D341Med (cell line): ENCODE measurements around the gene ADGB.
A peak's percentile ranks its signal among the peaks of the same experiment; 100 is the strongest.
"Not testable (repeated sequence)": the region's sequence is repeated elsewhere in the genome, so short reads cannot be mapped to it uniquely, and the experiment has no call there.

Source experiments
- DNase-seq: peaks from one replicate; pipeline ENCODE4 v3.0.0; 2012; ENCODE audit warnings: low spot score

Gene ADGB

DNA sequence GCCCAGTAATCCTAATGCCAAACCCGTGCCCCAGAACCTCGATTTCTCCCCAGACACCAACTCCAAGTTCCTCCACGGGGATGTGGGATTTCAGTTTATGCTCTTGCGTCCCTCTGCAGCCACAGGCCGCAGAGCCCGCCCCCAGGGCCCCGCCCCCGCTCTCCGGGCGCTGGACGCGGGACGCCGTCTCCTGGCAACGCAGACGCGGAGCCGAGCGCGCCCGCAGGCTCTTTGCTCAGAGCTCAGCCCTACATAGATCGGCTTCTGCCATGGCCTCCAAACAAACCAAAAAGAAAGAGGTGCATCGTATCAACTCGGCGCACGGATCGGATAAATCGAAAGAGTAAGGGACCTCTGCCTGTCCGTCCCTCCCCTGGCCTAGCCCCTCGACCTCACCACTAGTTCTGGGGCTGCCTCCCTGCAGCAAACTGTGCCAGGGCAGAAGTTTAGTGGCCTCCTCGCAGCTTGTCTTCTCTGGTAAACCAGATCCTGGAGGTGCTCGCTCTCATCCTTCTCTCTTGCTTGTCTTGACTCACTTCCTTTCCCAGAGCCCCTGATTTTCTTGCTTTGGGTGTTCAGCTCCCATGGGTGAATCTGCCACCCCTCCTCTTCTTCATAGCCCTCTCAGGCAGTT lies at the start of gene ADGB:
Gene ADGB (plus strand): TSS at position 201 of the 634 bp plus-strand sequence. CDS start 69 bp downstream, at position 270.
- no peak for DNase-seq

DNA sequence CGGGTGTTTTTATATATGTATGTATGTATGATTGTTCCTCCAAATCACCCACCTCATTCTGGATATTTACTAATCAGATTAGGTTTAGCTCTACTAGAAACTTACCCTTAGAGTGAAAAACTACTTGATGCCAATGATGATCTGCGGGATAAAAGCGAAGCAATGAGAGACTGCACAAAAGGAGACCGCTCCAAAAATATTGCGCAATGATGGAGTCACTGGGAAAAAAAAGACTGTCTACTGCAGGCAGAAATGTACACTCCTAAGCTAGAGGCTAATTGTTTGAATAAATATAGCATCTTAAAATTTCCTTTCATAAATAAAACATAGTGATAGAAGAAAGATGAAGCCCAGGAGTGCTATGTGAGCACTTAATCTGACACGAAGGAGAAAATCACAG lies 47.9 kb upstream of the ADGB start:
- no peak for DNase-seq

DNA sequence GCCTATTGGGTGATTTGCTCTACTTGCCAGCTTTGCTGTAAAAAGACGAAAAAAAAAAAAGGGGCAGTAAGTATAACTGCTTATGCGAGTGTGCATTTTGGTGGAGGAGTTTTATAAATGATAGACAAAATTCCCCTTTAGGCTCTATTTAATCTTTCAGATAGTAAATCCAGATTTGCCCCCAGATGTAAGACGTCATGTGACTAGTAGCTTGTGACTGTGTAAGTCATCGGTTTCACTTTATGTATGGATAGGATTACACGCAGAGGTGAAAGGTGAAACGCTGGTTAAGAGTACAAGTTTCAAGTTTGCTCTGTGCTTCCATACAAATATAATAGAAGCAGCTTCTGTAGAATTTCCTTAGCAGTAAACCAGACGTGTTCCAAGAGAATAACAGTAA lies 47.2 kb upstream of the ADGB start:
- DNase-seq, result no peak

DNA sequence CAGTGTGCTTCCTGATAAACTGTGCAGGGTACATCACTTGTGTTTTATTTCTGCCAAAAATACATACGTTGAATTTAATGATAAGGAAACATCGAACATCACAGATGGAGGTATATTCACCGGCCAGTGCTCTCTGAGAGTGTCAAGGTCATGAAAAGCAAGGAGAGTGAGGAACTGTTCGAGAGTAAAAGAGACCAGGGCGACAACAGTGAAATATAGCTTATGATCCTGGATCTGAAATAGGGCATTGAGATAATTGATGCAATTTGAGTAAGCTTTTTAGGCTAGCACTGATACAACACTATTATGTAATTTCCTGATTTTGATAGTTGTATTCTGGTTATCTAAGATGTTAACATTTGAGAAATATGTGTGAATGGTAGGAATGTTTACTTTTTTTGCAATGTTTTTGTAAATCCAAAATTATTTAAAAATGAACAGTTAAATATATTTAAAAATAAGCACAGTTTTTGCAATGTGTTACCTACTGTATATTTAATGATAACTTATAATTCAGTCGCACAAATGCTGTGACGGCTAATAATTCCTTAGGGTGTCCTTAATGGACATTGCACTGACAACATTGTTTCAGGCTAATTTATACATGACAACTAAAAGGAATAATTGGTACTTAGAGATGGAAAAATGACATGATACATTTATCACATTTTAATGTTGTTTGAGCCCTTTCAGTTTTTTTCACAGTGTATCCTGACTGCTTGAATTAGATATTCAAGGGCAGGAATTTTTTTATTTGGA lies 45.2 kb upstream of the ADGB start:
- DNase-seq, result no peak

DNA sequence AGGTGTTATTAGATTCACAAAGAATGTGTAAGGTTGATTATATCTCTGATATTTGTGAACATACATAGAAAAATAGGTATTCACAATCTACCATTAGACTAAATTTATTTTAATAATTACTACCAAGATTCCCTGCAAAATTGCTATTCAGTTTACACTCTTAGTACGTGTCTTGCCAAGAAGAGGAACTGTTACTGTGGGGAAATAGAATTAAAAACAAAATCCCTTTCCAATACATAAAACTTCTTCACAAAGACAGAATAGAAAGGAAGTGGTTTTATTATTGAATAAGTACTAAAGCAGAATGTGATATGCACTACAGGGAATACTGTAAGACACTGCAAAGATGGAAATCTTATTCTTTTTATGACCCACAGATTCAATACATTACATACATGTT lies 38.2 kb upstream of the ADGB start:
- no peak for DNase-seq

DNA sequence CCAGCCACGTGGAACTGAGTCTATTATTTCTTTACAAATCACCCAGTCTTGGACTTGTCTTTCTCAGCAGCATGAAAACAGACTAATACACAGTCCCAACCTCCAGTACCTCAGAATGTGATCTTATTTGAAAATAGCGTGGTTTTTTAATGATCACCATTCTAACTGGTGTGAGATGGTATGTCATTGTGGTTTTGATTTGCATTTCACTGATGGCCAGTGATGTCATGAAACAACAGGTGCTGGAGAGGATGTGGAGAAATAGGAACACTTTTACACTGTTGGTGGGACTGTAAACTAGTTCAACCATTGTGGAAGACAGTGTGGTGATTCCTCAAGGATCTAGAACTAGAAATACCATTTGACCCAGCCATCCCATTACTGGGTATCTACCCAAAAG lies 32.1 kb upstream of the ADGB start:
- not testable (repeated sequence) for DNase-seq

DNA sequence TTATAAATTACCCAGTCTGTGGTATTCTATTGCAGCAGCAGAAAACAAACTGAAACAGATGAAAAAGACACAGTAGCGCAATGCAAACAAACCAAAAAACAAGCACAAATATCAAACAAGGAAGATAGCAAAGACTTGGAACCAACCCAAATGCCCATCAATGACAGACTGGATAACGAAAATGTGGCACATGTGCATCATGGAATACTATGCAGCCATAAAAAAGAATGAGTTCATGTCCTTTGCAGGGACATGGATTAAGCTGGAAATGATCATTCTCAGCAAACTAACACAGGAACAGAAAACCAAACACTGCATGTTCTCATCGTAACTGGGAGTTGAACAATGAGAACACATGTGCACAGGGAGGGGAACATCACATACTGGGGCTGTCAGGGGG lies 30.2 kb upstream of the ADGB start:
- not testable (repeated sequence) for DNase-seq

DNA sequence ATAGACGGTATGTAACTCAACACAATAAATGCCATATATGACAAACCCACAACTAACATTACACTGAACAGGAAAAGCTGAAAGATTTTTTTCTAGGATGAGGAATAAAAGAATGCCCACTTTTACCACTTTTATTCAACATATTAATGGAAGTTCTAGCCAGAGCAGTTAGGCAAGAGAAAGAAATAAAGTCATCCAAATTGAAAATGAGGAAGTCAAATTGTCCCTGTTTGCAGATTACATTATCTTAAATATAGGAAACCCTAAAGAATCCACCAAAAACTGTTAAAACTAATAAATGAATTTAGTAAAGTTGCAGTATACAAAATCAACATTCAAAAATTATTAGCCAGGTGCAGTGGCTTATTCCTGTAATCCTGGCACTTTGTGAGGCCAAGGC lies 24.6 kb upstream of the ADGB start:
- DNase-seq, result no peak

DNA sequence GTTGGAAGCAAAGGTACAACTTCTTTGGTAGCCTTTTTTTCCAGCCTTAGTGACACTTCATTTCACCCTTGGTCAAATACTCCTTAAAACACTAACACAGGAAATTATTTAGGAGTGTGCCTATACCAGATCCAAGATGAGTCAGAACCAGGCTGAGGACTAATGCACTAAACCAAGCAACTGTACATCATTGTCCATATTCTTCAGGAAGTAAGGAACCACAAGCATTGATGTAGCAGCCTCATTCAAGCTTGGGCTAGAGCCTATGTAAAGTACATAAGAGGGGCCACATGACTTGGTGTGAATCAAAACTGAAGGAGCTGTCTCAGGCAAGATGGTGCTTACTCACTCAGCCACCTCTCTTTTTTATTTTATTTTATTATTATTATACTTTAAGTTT lies 20.7 kb upstream of the ADGB start:
- no peak for DNase-seq

DNA sequence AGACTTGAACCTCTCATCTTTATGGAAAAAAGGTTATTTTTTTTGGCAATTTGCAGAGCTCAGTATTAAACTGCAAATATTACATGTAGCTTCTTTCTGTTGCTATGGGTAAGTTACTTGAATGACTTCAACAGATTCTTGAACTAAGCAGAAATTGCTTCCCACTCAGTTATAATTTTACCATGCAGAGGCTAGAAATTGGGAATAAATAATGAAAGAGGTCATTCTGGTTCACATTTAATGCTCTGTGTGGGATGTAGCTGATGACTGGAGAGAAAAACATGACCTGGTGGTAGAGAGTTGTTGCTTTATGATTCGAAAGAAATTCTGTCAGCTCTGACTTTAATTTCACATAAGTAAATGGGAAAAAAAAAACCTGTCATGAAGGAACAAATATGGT lies 16.8 kb upstream of the ADGB start:
- no peak for DNase-seq

DNA sequence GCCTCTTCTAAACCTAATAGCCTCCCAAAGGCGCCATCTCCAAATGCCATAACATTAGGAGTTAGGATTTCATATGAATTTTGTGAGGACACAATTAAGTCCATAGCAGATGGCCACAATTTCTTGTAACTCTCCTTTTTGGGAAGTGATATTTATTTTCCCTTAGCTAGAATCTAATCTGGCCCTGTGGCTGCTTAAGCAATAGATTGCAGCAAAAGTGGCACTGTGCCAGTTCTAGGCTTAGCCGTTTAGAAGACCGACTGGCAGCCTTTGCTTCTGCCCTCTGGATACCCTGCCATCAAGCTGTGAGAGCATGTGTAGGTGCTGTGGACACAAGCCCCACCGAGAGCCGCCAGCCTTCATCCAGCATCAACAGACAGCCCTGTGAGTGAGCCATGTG lies 15.9 kb upstream of the ADGB start:
- peak; percentile 38 for DNase-seq

DNA sequence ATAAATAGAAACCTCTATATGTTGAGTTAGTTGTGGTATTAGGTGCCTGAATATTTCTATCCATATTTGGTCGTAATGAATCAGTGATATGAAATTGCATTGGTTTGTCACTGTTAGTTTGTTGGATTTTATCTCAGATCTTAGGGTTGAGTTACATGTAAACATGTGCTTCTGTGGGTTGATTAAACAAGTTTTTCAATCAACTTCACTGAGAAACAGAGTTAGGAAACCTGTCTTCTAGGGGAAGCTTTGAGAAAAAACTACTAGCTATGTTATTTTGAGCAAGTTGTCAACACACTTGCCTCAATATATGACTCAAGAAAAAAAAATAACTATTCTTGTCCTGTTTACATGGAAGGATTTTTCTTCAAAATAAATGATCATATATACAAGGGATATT lies 14.8 kb upstream of the ADGB start:
- DNase-seq, result no peak

DNA sequence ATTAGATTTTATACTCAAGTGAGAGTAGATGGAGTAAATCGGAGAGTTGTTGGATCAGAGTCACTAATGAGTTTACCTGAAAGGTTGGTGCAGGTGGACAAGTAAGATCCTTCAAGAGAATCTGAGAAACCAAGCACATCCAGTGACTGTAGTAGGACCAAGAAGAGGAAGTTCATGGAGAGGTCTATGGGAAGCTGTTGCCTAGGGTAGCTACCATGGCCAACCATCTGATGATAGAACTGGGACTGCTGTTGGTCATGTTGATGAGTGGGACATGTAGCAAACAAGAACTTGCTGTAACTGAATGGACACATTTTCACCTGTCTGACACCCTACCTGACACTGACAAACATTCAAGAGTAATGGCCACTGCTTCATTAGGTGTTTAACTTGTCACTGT lies 11.3 kb upstream of the ADGB start:
- DNase-seq, result no peak

DNA sequence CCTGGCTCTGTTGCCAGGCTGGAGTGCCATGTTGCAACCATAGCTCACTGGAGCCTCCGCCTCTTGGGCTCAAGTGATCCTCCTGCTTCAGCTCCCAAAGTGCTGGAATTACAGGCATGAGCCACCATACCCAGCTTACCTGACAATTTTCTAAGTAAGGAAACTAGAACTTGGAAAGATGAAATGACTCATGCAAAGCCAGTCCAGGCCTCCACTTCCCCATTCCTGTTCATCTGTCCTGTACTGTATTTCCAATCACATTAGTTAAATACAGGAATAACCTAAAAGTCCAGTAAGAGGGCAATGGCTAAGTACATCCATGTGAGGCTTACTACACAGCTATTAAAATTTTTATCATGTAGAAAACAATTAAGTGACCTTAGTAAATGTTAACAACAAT lies 8.3 kb upstream of the ADGB start:
- DNase-seq, result no peak

DNA sequence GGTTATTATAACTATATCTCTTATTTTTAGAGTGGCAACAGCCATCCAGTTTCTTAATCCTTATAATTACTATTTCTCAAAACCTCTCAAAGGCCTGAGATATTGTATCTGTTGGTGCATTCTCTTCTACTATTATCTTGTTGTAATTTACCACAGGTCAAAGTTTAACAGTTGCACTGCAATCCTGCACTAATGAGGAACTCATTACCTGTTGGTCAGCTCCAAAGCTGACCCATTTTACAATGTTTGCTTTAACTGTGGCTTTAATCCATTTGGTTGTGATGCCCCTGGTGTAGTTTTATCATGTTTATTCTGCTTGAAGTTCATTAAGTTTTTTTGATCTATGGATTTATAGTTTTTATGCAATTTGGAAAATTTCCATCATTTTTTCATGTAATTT lies 6.3 kb upstream of the ADGB start:
- no peak for DNase-seq

DNA sequence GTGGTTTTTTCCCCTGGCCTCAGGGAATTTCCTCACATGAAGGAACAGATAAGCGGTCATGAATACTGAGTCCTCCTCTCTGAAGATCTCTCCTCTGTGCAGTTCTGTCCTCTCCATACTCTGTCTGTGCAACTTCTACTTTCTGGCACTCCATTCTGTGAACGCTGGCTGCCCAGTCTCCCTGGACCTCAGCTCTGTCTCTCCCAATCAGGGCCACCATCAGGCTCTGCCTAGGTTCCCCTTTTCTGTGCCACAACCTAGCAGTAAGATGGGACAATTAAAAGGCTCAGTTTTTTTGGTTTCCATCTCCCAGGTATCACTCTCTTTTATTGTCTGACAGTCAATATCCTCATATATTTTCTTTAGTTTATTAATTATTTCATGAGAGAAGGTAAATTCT lies 4.8 kb upstream of the ADGB start:
- no peak for DNase-seq

DNA sequence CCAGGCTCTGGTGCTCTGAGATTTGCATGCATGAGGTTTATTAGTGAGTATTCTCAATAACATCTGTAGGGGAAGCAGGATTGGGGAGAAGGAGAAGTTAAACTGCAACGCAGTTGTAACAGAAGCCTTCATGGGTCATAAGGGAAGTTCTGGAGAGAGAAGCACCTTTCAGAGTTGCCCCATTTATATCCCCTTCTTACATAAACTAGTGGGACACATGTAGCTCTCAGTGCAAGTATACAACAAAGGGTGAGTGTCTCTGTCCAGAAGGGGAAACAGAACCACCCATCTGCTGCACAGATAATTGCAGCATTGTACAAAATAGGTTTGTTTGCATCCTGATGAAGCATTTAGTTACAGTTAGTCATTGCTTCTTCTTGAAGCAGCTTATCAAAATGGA lies 4.3 kb upstream of the ADGB start:
- no peak for DNase-seq

DNA sequence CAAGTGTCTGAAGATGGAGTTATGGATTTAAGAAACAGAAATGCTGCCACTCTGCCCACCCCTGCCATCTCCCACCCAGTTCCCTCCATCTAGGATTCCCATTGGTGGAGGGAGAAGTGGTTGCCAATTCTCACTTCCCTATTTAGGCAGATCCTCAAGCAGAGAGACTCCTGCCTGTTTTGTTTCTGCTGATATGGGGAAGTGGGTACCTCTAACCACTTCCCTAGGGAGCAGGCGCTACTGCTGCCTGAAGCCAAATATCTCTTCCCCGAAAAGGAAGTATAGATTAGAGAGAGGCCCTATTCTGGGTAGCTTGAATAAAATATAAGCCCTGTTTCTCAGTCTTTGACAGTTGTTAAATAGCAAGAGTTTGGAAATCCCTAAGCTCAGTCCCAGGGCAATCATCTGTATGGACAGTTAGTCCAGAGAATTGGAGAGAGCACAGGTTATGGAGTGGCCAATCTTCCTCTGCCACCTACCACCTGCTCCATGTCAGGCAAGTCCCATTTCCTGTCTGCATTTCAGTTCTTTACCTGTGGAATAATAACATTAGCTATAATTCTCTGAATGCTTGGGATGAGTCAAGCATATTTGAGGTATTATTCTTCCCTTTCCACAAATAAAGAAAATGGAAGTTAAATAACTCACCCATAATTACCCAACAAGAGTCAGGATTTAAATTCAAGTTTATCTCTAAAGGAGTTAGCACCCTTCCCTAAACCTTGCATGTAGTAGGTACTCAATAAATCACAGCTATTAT lies 2.6 kb upstream of the ADGB start:
- no peak for DNase-seq

DNA sequence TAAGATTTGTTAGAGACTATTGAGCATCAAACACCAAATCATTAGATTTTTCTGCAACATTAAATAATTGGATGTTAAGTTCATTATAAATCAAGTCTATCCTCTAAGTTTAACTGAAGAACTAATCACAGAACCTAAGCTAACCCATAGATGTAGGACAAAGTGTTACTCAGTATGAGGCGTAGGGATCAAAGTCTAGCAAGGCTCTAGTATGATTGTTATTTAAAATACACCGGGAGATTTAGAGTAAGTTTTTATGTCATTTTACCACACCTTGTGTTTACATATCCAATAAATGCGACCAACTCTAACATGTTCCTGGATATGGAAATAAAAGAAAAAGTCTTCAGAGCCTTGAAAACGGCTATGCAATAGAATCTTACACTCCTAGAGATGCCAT lies 2.6 kb downstream of the ADGB start:
- DNase-seq, result no peak

DNA sequence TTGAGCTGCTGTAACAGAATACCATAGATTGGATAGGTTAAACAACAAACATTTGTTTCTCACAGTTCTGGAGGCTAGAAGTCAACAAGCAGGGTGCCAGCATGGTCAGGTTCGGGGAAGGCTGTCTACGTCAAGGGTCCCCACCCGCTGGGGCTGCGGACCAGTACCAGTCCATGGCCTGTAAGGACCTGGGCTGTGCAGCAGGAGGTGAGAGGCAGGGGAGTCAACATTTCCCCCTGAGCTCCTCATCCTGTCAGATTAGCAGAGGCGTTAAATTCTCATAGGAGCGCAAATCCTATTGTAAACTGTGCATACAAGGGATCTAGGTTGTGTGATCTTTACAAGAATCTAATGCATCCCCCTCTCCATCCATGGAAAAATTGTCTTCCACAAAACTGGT lies 3.8 kb downstream of the ADGB start:
- DNase-seq, result peak; percentile 59

DNA sequence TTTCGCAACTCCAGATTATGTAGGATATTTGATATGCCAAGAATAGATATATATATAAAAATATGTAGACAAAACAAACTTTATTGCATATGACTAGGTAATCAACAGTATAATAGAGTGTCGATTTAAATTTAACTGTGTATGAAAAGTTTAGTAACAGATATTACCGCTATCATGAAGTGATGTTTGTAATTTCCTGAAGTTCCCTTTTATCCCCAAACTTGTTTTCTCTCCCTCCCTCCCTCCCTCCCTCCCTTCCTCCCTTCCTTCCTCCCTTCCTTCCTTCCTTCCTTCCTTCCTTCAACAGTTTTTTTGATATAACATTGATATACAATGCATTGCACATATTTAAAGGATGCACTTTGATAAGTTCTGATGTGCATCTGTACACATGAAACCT lies 15.2 kb downstream of the ADGB start:
- no peak for DNase-seq

DNA sequence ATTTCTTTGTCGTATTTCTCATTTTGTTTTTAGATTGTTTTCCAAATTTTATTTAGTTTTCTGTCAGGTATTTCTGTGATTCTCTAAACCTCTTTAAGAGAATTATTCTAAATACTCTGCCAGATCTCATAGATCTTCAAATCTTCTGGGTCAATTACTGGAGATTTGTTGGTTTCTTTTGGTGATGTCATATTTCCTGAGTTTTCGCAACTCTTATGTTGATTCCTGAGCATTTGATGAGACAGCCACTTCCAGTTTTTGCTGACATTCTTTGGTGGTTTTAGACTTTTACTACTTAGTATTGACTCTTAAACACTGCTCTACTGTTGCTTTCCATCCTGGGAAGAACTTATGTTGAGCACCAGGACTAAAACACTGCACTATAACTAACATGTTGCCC lies 21.9 kb downstream of the ADGB start:
- DNase-seq, result no peak

DNA sequence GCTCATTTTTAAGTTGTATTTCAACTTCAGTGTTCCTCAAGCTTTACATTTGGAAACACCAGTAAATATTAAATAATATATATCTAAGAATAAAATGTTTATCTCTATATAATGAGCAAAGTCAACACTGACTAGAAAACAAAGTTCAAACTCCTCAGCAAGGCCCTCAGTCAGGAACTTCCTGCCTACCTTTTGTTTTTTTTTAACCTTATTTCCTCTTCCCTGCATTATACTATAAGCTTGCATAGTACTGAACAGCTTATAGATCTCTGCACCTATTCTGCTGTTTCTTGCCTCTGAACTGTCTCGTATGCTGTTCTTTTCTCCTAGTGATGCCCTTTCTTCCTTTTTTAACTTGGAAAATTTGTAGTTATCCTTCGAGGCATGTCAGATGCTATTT lies 29.6 kb downstream of the ADGB start:
- DNase-seq, result no peak
